GM23338 (cell line): ENCODE data around the gene URAD. TPM values are rescaled to one million over a fixed set of nuclear protein-coding genes. Genes with fewer than 3 reads are reported as not detected.

Experiments used
- ATAC-seq: fragments of 200-7000 bp; cut with Tn5 transposase; 3 replicates; pipeline ENCODE4 v1.9.1; 2020
- DNase-seq: peaks from one replicate; pipeline ENCODE4 v3.0.0-alpha.2; 2015; ENCODE audit warnings: low spot score
- H2AFZ ChIP-seq: fragments of 200-600 bp; sonication (generic); 2 replicates; pipeline ENCODE4 v1.8.0; 2016; ENCODE audit warnings: antibody characterized with exemption, mild to moderate bottlenecking, moderate library complexity
- H3F3A ChIP-seq: fragments of 200-600 bp; sonication (generic); replicated peaks from 2 replicates; pipeline ENCODE4 v1.8.0; 2017; ENCODE audit warnings: antibody characterized with exemption, mixed run types, low read depth
- H3K27ac ChIP-seq: fragments of 200-600 bp; sonication (generic); 2 replicates; pipeline ENCODE4 v1.6.1; 2016; ENCODE audit warnings: low read depth
- H3K27me3 ChIP-seq: fragments of 200-600 bp; sonication (generic); 2 replicates; pipeline ENCODE4 v1.8.0; 2016; ENCODE audit warnings: mild to moderate bottlenecking, mixed run types, moderate library complexity; ENCODE audit not compliant: insufficient read depth
- H3K36me3 ChIP-seq: fragments of 200-600 bp; sonication (generic); 2 replicates; pipeline ENCODE4 v1.8.0; 2016; ENCODE audit warnings: mild to moderate bottlenecking; ENCODE audit not compliant: insufficient read depth
- H3K4me1 ChIP-seq: fragments of 200-600 bp; sonication (generic); 2 replicates; pipeline ENCODE4 v1.8.0; 2016; ENCODE audit warnings: mild to moderate bottlenecking, moderate library complexity; ENCODE audit not compliant: insufficient read depth
- H3K4me2 ChIP-seq: fragments of 200-600 bp; sonication (generic); 2 replicates; pipeline ENCODE4 v1.7.1; 2017; ENCODE audit warnings: mixed run types
- H3K4me3 ChIP-seq: fragments of 200-600 bp; sonication (generic); 2 replicates; pipeline ENCODE4 v1.6.1; 2016; ENCODE audit warnings: mixed run types
- H3K79me2 ChIP-seq: fragments of 200-600 bp; sonication (generic); replicated peaks from 2 replicates; pipeline ENCODE4 v1.8.0; 2017; ENCODE audit warnings: mild to moderate bottlenecking; ENCODE audit not compliant: insufficient read depth
- H3K9me2 ChIP-seq: fragments of 200-600 bp; sonication (generic); 2 replicates; pipeline ENCODE4 v1.8.0; 2017; ENCODE audit not compliant: insufficient read depth
- H4K20me1 ChIP-seq: fragments of 200-600 bp; sonication (generic); replicated peaks from 2 replicates; pipeline ENCODE4 v1.8.0; 2017; ENCODE audit warnings: mild to moderate bottlenecking; ENCODE audit not compliant: insufficient read depth
- H3K27ac Mint-ChIP-seq: 2 replicates; pipeline ENCODE4 v1.8.0; 2020; ENCODE audit warnings: inconsistent platforms, mild to moderate bottlenecking, moderate library complexity, mixed read lengths
- H3K27me3 Mint-ChIP-seq: 3 replicates; pipeline ENCODE4 v1.8.0; 2022; ENCODE audit warnings: low read depth, mild to moderate bottlenecking, moderate library complexity, mixed read lengths, inconsistent platforms; ENCODE audit not compliant: insufficient read depth, poor library complexity
- H3K36me3 Mint-ChIP-seq: 3 replicates; pipeline ENCODE4 v1.8.0; 2021; ENCODE audit warnings: low read depth, mild to moderate bottlenecking, inconsistent platforms, moderate library complexity, mixed read lengths
- H3K4me1 Mint-ChIP-seq: 3 replicates; pipeline ENCODE4 v1.8.0; 2020; ENCODE audit warnings: mild to moderate bottlenecking, inconsistent platforms, mixed read lengths
- H3K4me3 Mint-ChIP-seq: 3 replicates; pipeline ENCODE4 v1.8.0; 2021; ENCODE audit warnings: moderate library complexity, mild to moderate bottlenecking, inconsistent platforms, mixed read lengths
- H3K9me3 Mint-ChIP-seq: 3 replicates; pipeline ENCODE4 v1.8.0; 2020; ENCODE audit warnings: moderate library complexity, mild to moderate bottlenecking, inconsistent platforms, mixed read lengths
- CREB1 ChIP-seq: fragments of 250-450 bp; sonication (Bioruptor Pico); IDR thresholded peaks from 2 replicates; pipeline ENCODE4 v1.5.0; 2020; ENCODE audit warnings: low read depth, mild to moderate bottlenecking, moderate library complexity
- CTCF ChIP-seq, 2 experiments: fragments of 200-600 bp in 1 of 2; sonication (generic) in 1 of 2; conservative IDR thresholded peaks; 2 replicates each; pipeline versions ENCODE4 v1.5.1 to v1.6.1; 2016 to 2017; ENCODE audit warnings: antibody characterized with exemption in 2 of 2, low read depth in 2 of 2, mild to moderate bottlenecking in 2 of 2, moderate library complexity in 1 of 2
- EZH2 ChIP-seq: fragments of 200-600 bp; sonication (generic); IDR thresholded peaks from one replicate; pipeline ENCODE4 v1.8.0; 2017; ENCODE audit warnings: antibody characterized with exemption, mild to moderate bottlenecking, low read depth; ENCODE audit not compliant: unreplicated experiment
- EZH2phosphoT487 ChIP-seq: fragments of 200-600 bp; sonication (generic); IDR thresholded peaks from one replicate; pipeline ENCODE4 v1.8.1; 2018; ENCODE audit warnings: antibody characterized with exemption; ENCODE audit not compliant: unreplicated experiment
- NANOG ChIP-seq: IDR thresholded peaks from 2 replicates; pipeline ENCODE4 v1.6.1; 2016; ENCODE audit warnings: antibody characterized with exemption, borderline replicate concordance
- POLR2AphosphoS5 ChIP-seq: IDR thresholded peaks from 2 replicates; pipeline ENCODE4 v1.6.1; 2016; ENCODE audit warnings: antibody characterized with exemption, low read depth
- REST ChIP-seq: IDR thresholded peaks from one replicate; pipeline ENCODE4 v1.6.1; 2018; ENCODE audit warnings: antibody characterized with exemption; ENCODE audit not compliant: unreplicated experiment
- STAT1 ChIP-seq: IDR thresholded peaks from one replicate; pipeline ENCODE4 v1.6.1; 2016; ENCODE audit warnings: antibody characterized with exemption; ENCODE audit not compliant: unreplicated experiment
- ZNF331 ChIP-seq: fragments of 250-450 bp; sonication (Bioruptor Pico); IDR thresholded peaks from 2 replicates; pipeline ENCODE4 v1.5.0; 2020; ENCODE audit warnings: low read depth, mild to moderate bottlenecking, moderate library complexity
- polyA plus RNA-seq: library from polyadenylated mRNA; unstranded; fragments of >200 nt; fragmentation: Nextera tagmentation; extraction: Ambion mirVana; gene quantifications from 2 replicates; pipeline ENCODE4 v1.2.1, GENCODE V29; 2016
- total RNA-seq: library from RNA; depleted of rRNA; stranded (reverse); fragments of >200 nt; shearing (Covaris generic); gene quantifications from 2 replicates; pipeline ENCODE4 v1.2.3, GENCODE V29; 2014

The URAD gene
- total and polyA plus RNA-seq, 2 experiments from 2014 or later, result not detected

GRCh38 chr13:27954406-27954851 lies 34.1 kb downstream of the URAD start:
- TF ChIP-seq EZH2 (peak; percentile 52), EZH2phosphoT487 (peak; percentile 39), CREB1 (CRISPR knock-in tag) (no peak), POLR2AphosphoS5 (no peak), CTCF (conservative IDR thresholded peaks at IDR 0.05; ENCODE audit: low read depth in 2 of 2) (no peak)
- peaks cover 7% of the 10 kb centered on the region for H3K4me1 ChIP-seq
- peak overlapping the region; percentile 72 for H3K4me3 Mint-ChIP-seq
- H3K4me2 ChIP-seq, result peak overlapping the region; percentile 88
- H3K27ac Mint-ChIP-seq, result no peak overlapping the region
- H2AFZ ChIP-seq, result peak overlapping the region; percentile 87
- no peaks in the 10 kb centered on the region for H3K79me2 ChIP-seq
- H3K9me2 ChIP-seq, result 0 out of 2 replicates have a peak, but pooled peaks cover 2% of the 10 kb centered on the region
- peaks cover 99% of the 10 kb centered on the region for H3K27me3 ChIP-seq
- peak; percentile 75 for DNase-seq
- ATAC-seq, result peak; percentile 57
- H3K27ac ChIP-seq, result no peak overlapping the region
- peaks cover 12% of the 10 kb centered on the region for H3F3A ChIP-seq
- H3K36me3 ChIP-seq, result no peaks in the 10 kb centered on the region
- no peaks in the 10 kb centered on the region for H3K36me3 Mint-ChIP-seq
- peaks cover 32% of the 10 kb centered on the region for H4K20me1 ChIP-seq
- no peaks in the 10 kb centered on the region; the same call in 2 of the 3 replicates for H3K9me3 Mint-ChIP-seq
- H3K4me3 ChIP-seq, result peak overlapping the region; percentile 65
- H3K4me1 Mint-ChIP-seq, result peaks cover 7% of the 10 kb centered on the region; the same call in 2 of the 3 replicates
- peaks cover 85% of the 10 kb centered on the region for H3K27me3 Mint-ChIP-seq

GRCh38 chr13:27953676-27954405 lies 34.7 kb downstream of the URAD start:
- Mint-ChIP-seq H3K27ac (no peak overlapping the region), H3K4me1 (peaks cover 7% of the 10 kb centered on the region; the same call in 2 of the 3 replicates), H3K9me3 (no peaks in the 10 kb centered on the region; the same call in 2 of the 3 replicates), H3K27me3 (peaks cover 81% of the 10 kb centered on the region), H3K4me3 (peak overlapping the region; percentile 72), H3K36me3 (no peaks in the 10 kb centered on the region)
- Histone ChIP-seq H3K4me3 (peak overlapping the region; percentile 65), H3K4me1 (peaks cover 7% of the 10 kb centered on the region), H3K4me2 (peak overlapping the region; percentile 88), H3K27me3 (peaks cover 99% of the 10 kb centered on the region), H3K9me2 (0 out of 2 replicates have a peak, but pooled peaks cover 2% of the 10 kb centered on the region), H3K36me3 (no peaks in the 10 kb centered on the region), H3K79me2 (no peaks in the 10 kb centered on the region), H4K20me1 (peaks cover 32% of the 10 kb centered on the region), H2AFZ (peak overlapping the region; percentile 91), H3K27ac (no peak overlapping the region), H3F3A (peaks cover 10% of the 10 kb centered on the region)
- DNase-seq (peak; percentile 92), ATAC-seq (peak; percentile 96)
- TF ChIP-seq EZH2phosphoT487 (peak; percentile 89), ZNF331 (CRISPR knock-in tag) (no peak), REST (no peak), NANOG (no peak), EZH2 (peak; percentile 96), CREB1 (CRISPR knock-in tag) (0 out of 2 replicates have a peak, but pooled peaks have one; percentile 32), STAT1 (no peak), CTCF (conservative IDR thresholded peaks at IDR 0.05; ENCODE audit: low read depth in 2 of 2) (peak; percentile 68 to 88)
